Gastroesophageal sphincter (tissue), 3 donors: ENCODE data around the gene LARP1.

ENCODE experiments used
- CTCF ChIP-seq, 4 experiments: fragments of 200-600 bp in 2 of 4; fragments of 450-650 bp in 2 of 4; sonication (generic) in 1 of 4; IDR thresholded peaks; one replicate each; pipeline ENCODE4 v1.5.1; 2017 to 2019; ENCODE audit warnings: antibody characterized with exemption in 4 of 4, mild to moderate bottlenecking in 2 of 4, moderate library complexity in 2 of 4
- POLR2A ChIP-seq, 2 donors: fragments of 450-650 bp; IDR thresholded peaks; one replicate each; pipeline ENCODE4 v1.6.1; 2017; ENCODE audit warnings: antibody characterized with exemption in 2 of 2, mild to moderate bottlenecking in 2 of 2, moderate library complexity in 1 of 2

GRCh38 chr5:154764967-154765366 is 9.8 kb downstream of the LARP1 start:
- TF ChIP-seq CTCF (IDR thresholded peaks at IDR 0.05) = no peak
- TF ChIP-seq POLR2A (IDR thresholded peaks at IDR 0.05) = no peak
